ENCODE measurements around the gene FAM184A.
"Not testable (repeated sequence)": the region's sequence is repeated elsewhere in the genome, so short reads cannot be mapped to it uniquely, and the experiment has no call there.

The FAM184A gene

GRCh38 chr6:119024111-119024510 lies 54.4 kb downstream of the FAM184A start:
- H3K4me3 ChIP-seq (IDR thresholded peaks at IDR 0.05; ENCODE audit: insufficient read depth, low read depth, low read length), result no peak overlapping the region
- H2AFZ ChIP-seq (ENCODE audit: low read depth), result no peak overlapping the region
- no peak overlapping the region for H3K4me2 ChIP-seq
- no peak overlapping the region for H3K27ac ChIP-seq
- H3K79me2 ChIP-seq (ENCODE audit: insufficient read depth, low read depth), result no peaks in the 10 kb centered on the region
- H3K27me3 ChIP-seq (ENCODE audit: insufficient read depth, low read depth), result no peaks in the 10 kb centered on the region
- H3K4me1 ChIP-seq (ENCODE audit: low read depth, poor library complexity, severe bottlenecking), result no peaks in the 10 kb centered on the region
- no peaks in the 10 kb centered on the region for H3K36me3 ChIP-seq (ENCODE audit: insufficient read depth)
- H3K9ac ChIP-seq, result no peak overlapping the region
- no peaks in the 10 kb centered on the region for H4K20me1 ChIP-seq (ENCODE audit: insufficient read depth)
- no peak for TF ChIP-seq CTCF (conservative IDR thresholded peaks at IDR 0.05; ENCODE audit: low read depth, low read length)

- Histone ChIP-seq H3K4me2 (no peak overlapping the region), H3K4me3 (IDR thresholded peaks at IDR 0.05; ENCODE audit: insufficient read depth, low read depth, low read length) (no peak overlapping the region), H3K27me3 (ENCODE audit: insufficient read depth, low read depth) (no peaks in the 10 kb centered on the region), H3K9ac (no peak overlapping the region), H3K79me2 (ENCODE audit: insufficient read depth, low read depth) (no peaks in the 10 kb centered on the region), H3K27ac (no peak overlapping the region), H3K4me1 (ENCODE audit: low read depth, poor library complexity, severe bottlenecking) (no peaks in the 10 kb centered on the region), H4K20me1 (ENCODE audit: insufficient read depth) (no peaks in the 10 kb centered on the region), H3K36me3 (ENCODE audit: insufficient read depth) (no peaks in the 10 kb centered on the region), H2AFZ (ENCODE audit: low read depth) (no peak overlapping the region)
- no peak for TF ChIP-seq CTCF (conservative IDR thresholded peaks at IDR 0.05; ENCODE audit: low read depth, low read length)
These were observed 55.7 kb downstream of the FAM184A start for GRCh38 chr6:119022796-119023195.

- no peaks in the 10 kb centered on the region for H4K20me1 ChIP-seq (ENCODE audit: insufficient read depth)
- H3K79me2 ChIP-seq (ENCODE audit: insufficient read depth, low read depth), result no peaks in the 10 kb centered on the region
- H3K27ac ChIP-seq, result no peak overlapping the region
- H2AFZ ChIP-seq (ENCODE audit: low read depth), result no peak overlapping the region
- no peak overlapping the region for H3K4me2 ChIP-seq
- H3K4me1 ChIP-seq (ENCODE audit: low read depth, poor library complexity, severe bottlenecking), result no peaks in the 10 kb centered on the region
- H3K9ac ChIP-seq, result no peak overlapping the region
- no peak overlapping the region for H3K4me3 ChIP-seq (IDR thresholded peaks at IDR 0.05; ENCODE audit: insufficient read depth, low read depth, low read length)
- no peaks in the 10 kb centered on the region for H3K27me3 ChIP-seq (ENCODE audit: insufficient read depth, low read depth)
- H3K36me3 ChIP-seq (ENCODE audit: insufficient read depth), result no peaks in the 10 kb centered on the region
- TF ChIP-seq CTCF (conservative IDR thresholded peaks at IDR 0.05; ENCODE audit: low read depth, low read length), result no peak
These were observed 57.6 kb downstream of the FAM184A start for GRCh38 chr6:119020597-119021561.

- H3K4me1 ChIP-seq (ENCODE audit: low read depth, poor library complexity, severe bottlenecking); H3K9ac ChIP-seq; H3K36me3 ChIP-seq (ENCODE audit: insufficient read depth); H3K79me2 ChIP-seq (ENCODE audit: insufficient read depth, low read depth); H3K27ac ChIP-seq; H3K4me2 ChIP-seq; H4K20me1 ChIP-seq (ENCODE audit: insufficient read depth); H3K4me3 ChIP-seq (IDR thresholded peaks at IDR 0.05; ENCODE audit: insufficient read depth, low read depth, low read length); H2AFZ ChIP-seq (ENCODE audit: low read depth); H3K27me3 ChIP-seq (ENCODE audit: insufficient read depth, low read depth): not testable (repeated sequence)
These were observed 63.3 kb downstream of the FAM184A start for GRCh38 chr6:119015165-119015564.

GRCh38 chr6:119012521-119012920 lies 65.9 kb downstream of the FAM184A start:
- no peaks in the 10 kb centered on the region for H3K36me3 ChIP-seq (ENCODE audit: insufficient read depth)
- H3K4me2 ChIP-seq, result no peak overlapping the region
- H4K20me1 ChIP-seq (ENCODE audit: insufficient read depth), result no peaks in the 10 kb centered on the region
- no peaks in the 10 kb centered on the region for H3K79me2 ChIP-seq (ENCODE audit: insufficient read depth, low read depth)
- H3K4me3 ChIP-seq (IDR thresholded peaks at IDR 0.05; ENCODE audit: insufficient read depth, low read depth, low read length), result no peak overlapping the region
- no peaks in the 10 kb centered on the region for H3K4me1 ChIP-seq (ENCODE audit: low read depth, poor library complexity, severe bottlenecking)
- H2AFZ ChIP-seq (ENCODE audit: low read depth), result no peak overlapping the region
- H3K27me3 ChIP-seq (ENCODE audit: insufficient read depth, low read depth), result no peaks in the 10 kb centered on the region
- TF ChIP-seq CTCF (conservative IDR thresholded peaks at IDR 0.05; ENCODE audit: low read depth, low read length), result no peak
- no peak overlapping the region for H3K27ac ChIP-seq
- H3K9ac ChIP-seq, result no peak overlapping the region

GRCh38 chr6:119009266-119009665 lies 69.2 kb downstream of the FAM184A start:
- H3K4me3 ChIP-seq (IDR thresholded peaks at IDR 0.05; ENCODE audit: insufficient read depth, low read depth, low read length); H2AFZ ChIP-seq (ENCODE audit: low read depth); H3K27me3 ChIP-seq (ENCODE audit: insufficient read depth, low read depth); H3K36me3 ChIP-seq (ENCODE audit: insufficient read depth); H3K79me2 ChIP-seq (ENCODE audit: insufficient read depth, low read depth); H4K20me1 ChIP-seq (ENCODE audit: insufficient read depth); H3K27ac ChIP-seq; H3K4me2 ChIP-seq; H3K4me1 ChIP-seq (ENCODE audit: low read depth, poor library complexity, severe bottlenecking); H3K9ac ChIP-seq: not testable (repeated sequence)

Measured in KMS-11 (cell line).